ENCODE data around the gene DCTN2. TPM values are rescaled to one million over a fixed set of nuclear protein-coding genes. Genes with fewer than 3 reads are reported as not detected.
A peak's percentile ranks its signal among the peaks of the same experiment; 100 is the strongest.

DCTN2 gene
- total RNA-seq, 1 donor from 2014 or later: 116 TPM

- Histone ChIP-seq H3K4me1 (peaks cover 3 to 17% of the 10 kb centered on the region in 2 donors), H3K27ac (peak overlapping the region in 1 of 2 donors; percentile 92), H3K27me3 (no peaks in the 10 kb centered on the region), H3K4me3 (peak overlapping the region; percentile 97 to 98), H3K36me3 (peaks cover 0 to 4% of the 10 kb centered on the region in 2 donors), H3K9me3 (no peaks in the 10 kb centered on the region)
- no peak for TF ChIP-seq CTCF (IDR thresholded peaks at IDR 0.05)
- DNase-seq (ENCODE audit: low spot score in 2 of 2): no peak
- intact Hi-C loops (cut with DNase I): loop anchor here (1.0 kb wide), 1 partner anchor 25 kb away; the partner anchor contains the start of gene MBD6
Observed at GRCh38 chr12:57547288-57548012, 458 bp upstream of the DCTN2 start.

- Histone ChIP-seq H3K4me3 (peak overlapping the region; percentile 97 to 98), H3K27me3 (no peaks in the 10 kb centered on the region), H3K27ac (peak overlapping the region; percentile 88 to 92), H3K36me3 (peaks cover 0 to 13% of the 10 kb centered on the region in 2 donors), H3K9me3 (no peaks in the 10 kb centered on the region), H3K4me1 (peaks cover 3 to 17% of the 10 kb centered on the region in 2 donors)
- intact Hi-C loops (cut with DNase I): no loop called here
- TF ChIP-seq CTCF (IDR thresholded peaks at IDR 0.05): no peak
- DNase-seq (ENCODE audit: low spot score in 2 of 2): no peak
Observed at GRCh38 chr12:57545809-57546437, 1.1 kb downstream of the DCTN2 start.

- Histone ChIP-seq H3K9me3 (no peaks in the 10 kb centered on the region), H3K36me3 (peaks cover 0 to 30% of the 10 kb centered on the region in 2 donors), H3K27me3 (no peaks in the 10 kb centered on the region), H3K4me3 (no peak overlapping the region), H3K27ac (no peak overlapping the region), H3K4me1 (peaks cover 3 to 13% of the 10 kb centered on the region in 2 donors)
- DNase-seq (ENCODE audit: low spot score in 2 of 2): no peak
- intact Hi-C loops (cut with DNase I): no loop called here
- TF ChIP-seq CTCF (IDR thresholded peaks at IDR 0.05): no peak
Observed at GRCh38 chr12:57543581-57543980, 3.4 kb downstream of the DCTN2 start.

- Histone ChIP-seq H3K27me3 (no peaks in the 10 kb centered on the region), H3K27ac (no peak overlapping the region), H3K4me1 (peaks cover 3 to 13% of the 10 kb centered on the region in 2 donors), H3K9me3 (no peaks in the 10 kb centered on the region), H3K36me3 (peaks cover 0 to 43% of the 10 kb centered on the region in 2 donors), H3K4me3 (no peak overlapping the region)
- intact Hi-C loops (cut with DNase I): no loop called here
- TF ChIP-seq CTCF (IDR thresholded peaks at IDR 0.05): no peak
- no peak for DNase-seq (ENCODE audit: low spot score in 2 of 2)
Observed at GRCh38 chr12:57541717-57542116, 5.3 kb downstream of the DCTN2 start.

- no peak for DNase-seq (ENCODE audit: low spot score in 2 of 2)
- intact Hi-C loops (cut with DNase I): no loop called here
- no peaks in the 10 kb centered on the region for H3K27me3 ChIP-seq
- peaks cover under 1 to 10% of the 10 kb centered on the region in 2 donors for H3K4me1 ChIP-seq
- peaks cover 0 to 43% of the 10 kb centered on the region in 2 donors for H3K36me3 ChIP-seq
- H3K27ac ChIP-seq: no peak overlapping the region
- TF ChIP-seq CTCF (IDR thresholded peaks at IDR 0.05): no peak
- H3K4me3 ChIP-seq: no peak overlapping the region
- H3K9me3 ChIP-seq: no peaks in the 10 kb centered on the region
Observed at GRCh38 chr12:57541001-57541400, 6.0 kb downstream of the DCTN2 start.
